Suprapubic skin (tissue), 4 donors: Measurements from ENCODE around the gene TBL1X.

Experiments used
- POLR2A ChIP-seq, 2 donors: fragments of 450-650 bp; IDR thresholded peaks; one replicate each; pipeline ENCODE4 v1.6.1; 2017; ENCODE audit warnings: antibody characterized with exemption in 2 of 2, mild to moderate bottlenecking in 2 of 2, moderate library complexity in 2 of 2
- POLR2AphosphoS5 ChIP-seq, 3 donors: sonication (generic); formaldehyde crosslinking; IDR thresholded peaks; one replicate each; pipeline ENCODE4 v1.6.1; 2017; ENCODE audit warnings: antibody characterized with exemption in 3 of 3
- TF ChIP-seq, protein P1 (sequence below), 2 donors: fragments of 200-600 bp in 1 of 2; fragments of 450-650 bp in 1 of 2; sonication (generic) in 1 of 2; IDR thresholded peaks; one replicate each; pipeline ENCODE4 v1.5.1; 2016 to 2019; ENCODE audit warnings: antibody characterized with exemption in 2 of 2, mild to moderate bottlenecking in 1 of 2, moderate library complexity in 1 of 2

- TF ChIP-seq, protein P1, sequence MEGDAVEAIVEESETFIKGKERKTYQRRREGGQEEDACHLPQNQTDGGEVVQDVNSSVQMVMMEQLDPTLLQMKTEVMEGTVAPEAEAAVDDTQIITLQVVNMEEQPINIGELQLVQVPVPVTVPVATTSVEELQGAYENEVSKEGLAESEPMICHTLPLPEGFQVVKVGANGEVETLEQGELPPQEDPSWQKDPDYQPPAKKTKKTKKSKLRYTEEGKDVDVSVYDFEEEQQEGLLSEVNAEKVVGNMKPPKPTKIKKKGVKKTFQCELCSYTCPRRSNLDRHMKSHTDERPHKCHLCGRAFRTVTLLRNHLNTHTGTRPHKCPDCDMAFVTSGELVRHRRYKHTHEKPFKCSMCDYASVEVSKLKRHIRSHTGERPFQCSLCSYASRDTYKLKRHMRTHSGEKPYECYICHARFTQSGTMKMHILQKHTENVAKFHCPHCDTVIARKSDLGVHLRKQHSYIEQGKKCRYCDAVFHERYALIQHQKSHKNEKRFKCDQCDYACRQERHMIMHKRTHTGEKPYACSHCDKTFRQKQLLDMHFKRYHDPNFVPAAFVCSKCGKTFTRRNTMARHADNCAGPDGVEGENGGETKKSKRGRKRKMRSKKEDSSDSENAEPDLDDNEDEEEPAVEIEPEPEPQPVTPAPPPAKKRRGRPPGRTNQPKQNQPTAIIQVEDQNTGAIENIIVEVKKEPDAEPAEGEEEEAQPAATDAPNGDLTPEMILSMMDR (IDR thresholded peaks at IDR 0.05), result no peak
- TF ChIP-seq POLR2A (IDR thresholded peaks at IDR 0.05) (no peak), POLR2AphosphoS5 (IDR thresholded peaks at IDR 0.05) (no peak)
Observed at GRCh38 chrX:9650091-9650490, 185.2 kb downstream of the TBL1X start.
